ENCODE data around the gene FZD2. TPM values are rescaled to one million over a fixed set of nuclear protein-coding genes. Genes with fewer than 3 reads are reported as not detected.

Gene FZD2
- total and polyA plus RNA-seq, 4 donors = 0.37 to 0.61 (median 0.42) TPM; not detected in 1

- no peak overlapping the region for H3K27ac ChIP-seq (ENCODE audit: low read depth in 1 of 2, low read length in 2 of 2)
- DNase-seq (ENCODE audit: low spot score) = no peak
- H3K36me3 ChIP-seq (ENCODE audit: control insufficient read depth in 4 of 4, insufficient read depth in 3 of 4, low read depth in 1 of 4, low read length in 3 of 4) = no peaks in the 10 kb centered on the region
- H3K9ac ChIP-seq (ENCODE audit: low read depth in 1 of 2, low read length in 2 of 2) = no peak overlapping the region
- H3K27me3 ChIP-seq (ENCODE audit: control insufficient read depth in 4 of 4, insufficient read depth in 4 of 4, low read length in 3 of 4) = peaks cover 0 to under 1% (median 0%) of the 10 kb centered on the region in 4 donors
- WGBS = 65% methylated on average over 10 of the region's 10 CpGs
- no peaks in the 10 kb centered on the region for H3K9me3 ChIP-seq (ENCODE audit: control insufficient read depth in 4 of 4, low read length in 3 of 4)
- H3K4me3 ChIP-seq (ENCODE audit: low read depth in 1 of 3, low read length in 3 of 3) = no peak overlapping the region
- no peaks in the 10 kb centered on the region for H3K4me1 ChIP-seq (ENCODE audit: control insufficient read depth in 4 of 4, insufficient read depth in 4 of 4, low read length in 3 of 4)
- TF ChIP-seq MAX (IDR thresholded peaks at IDR 0.05) (no peak), HNF4G (IDR thresholded peaks at IDR 0.05) (no peak), GABPA (IDR thresholded peaks at IDR 0.05 in 1 of 2, conservative IDR thresholded peaks at IDR 0.05 in 1 of 2) (no peak), CTCF (IDR thresholded peaks at IDR 0.05; ENCODE audit: low read depth, low read length, missing input control) (no peak), JUND (IDR thresholded peaks at IDR 0.05) (no peak), ZBTB33 (IDR thresholded peaks at IDR 0.05) (no peak), RAD21 (IDR thresholded peaks at IDR 0.05) (no peak), SP1 (IDR thresholded peaks at IDR 0.05) (no peak), YY1 (IDR thresholded peaks at IDR 0.05) (no peak), ATF3 (IDR thresholded peaks at IDR 0.05) (no peak), TAF1 (conservative IDR thresholded peaks at IDR 0.05) (no peak), FOXA2 (IDR thresholded peaks at IDR 0.05) (no peak), REST (IDR thresholded peaks at IDR 0.05) (no peak), HNF4A (conservative IDR thresholded peaks at IDR 0.05) (no peak)
These were observed 38.0 kb downstream of the FZD2 start for GRCh38 chr17:44595216-44595775.

GRCh38 chr17:44598329-44598728, 41.0 kb downstream of the FZD2 start:
- peaks cover 0 to 5% (median 0%) of the 10 kb centered on the region in 4 donors for H3K27me3 ChIP-seq (ENCODE audit: control insufficient read depth in 4 of 4, insufficient read depth in 4 of 4, low read length in 3 of 4)
- no peaks in the 10 kb centered on the region for H3K36me3 ChIP-seq (ENCODE audit: control insufficient read depth in 4 of 4, insufficient read depth in 3 of 4, low read depth in 1 of 4, low read length in 3 of 4)
- H3K27ac ChIP-seq (ENCODE audit: low read depth in 1 of 2, low read length in 2 of 2) = no peak overlapping the region
- 92% methylated on average over 5 of the region's 5 CpGs for WGBS
- no peak overlapping the region for H3K4me3 ChIP-seq (ENCODE audit: low read depth in 1 of 3, low read length in 3 of 3)
- no peak overlapping the region for H3K9ac ChIP-seq (ENCODE audit: low read depth in 1 of 2, low read length in 2 of 2)
- DNase-seq (ENCODE audit: low spot score) = no peak
- H3K9me3 ChIP-seq (ENCODE audit: control insufficient read depth in 4 of 4, low read length in 3 of 4) = no peaks in the 10 kb centered on the region
- no peaks in the 10 kb centered on the region for H3K4me1 ChIP-seq (ENCODE audit: control insufficient read depth in 4 of 4, insufficient read depth in 4 of 4, low read length in 3 of 4)
- TF ChIP-seq NR2F2 (IDR thresholded peaks at IDR 0.05) (no peak), RXRA (IDR thresholded peaks at IDR 0.05) (no peak), FOXA1 (IDR thresholded peaks at IDR 0.05) (no peak), MAX (IDR thresholded peaks at IDR 0.05) (no peak), SP1 (IDR thresholded peaks at IDR 0.05) (no peak), REST (IDR thresholded peaks at IDR 0.05) (no peak), ATF3 (IDR thresholded peaks at IDR 0.05) (no peak), RAD21 (IDR thresholded peaks at IDR 0.05) (no peak), FOXA2 (IDR thresholded peaks at IDR 0.05) (no peak), ZBTB33 (IDR thresholded peaks at IDR 0.05) (no peak)
